Glutamatergic neuron (in vitro differentiated cells): ENCODE data around the gene ZNF691. TPM values are rescaled to one million over a fixed set of nuclear protein-coding genes. Genes with fewer than 3 reads are reported as not detected.

Experiments used
- DNase-seq: peaks from one replicate; pipeline ENCODE4 v3.0.0; 2022
- H3K27ac Mint-ChIP-seq: one replicate; pipeline ENCODE4 v1.8.0; 2020; ENCODE audit warnings: mild to moderate bottlenecking, mixed read lengths, inconsistent platforms; ENCODE audit not compliant: unreplicated experiment
- H3K27me3 Mint-ChIP-seq: one replicate; pipeline ENCODE4 v1.8.0; 2020; ENCODE audit warnings: mild to moderate bottlenecking, moderate library complexity, mixed read lengths, inconsistent platforms; ENCODE audit not compliant: unreplicated experiment
- H3K36me3 Mint-ChIP-seq: one replicate; pipeline ENCODE4 v1.8.0; 2020; ENCODE audit warnings: mild to moderate bottlenecking, mixed read lengths, inconsistent platforms; ENCODE audit not compliant: unreplicated experiment
- H3K4me1 Mint-ChIP-seq: one replicate; pipeline ENCODE4 v1.8.0; 2020; ENCODE audit warnings: mild to moderate bottlenecking, low read depth, mixed read lengths, inconsistent platforms; ENCODE audit not compliant: unreplicated experiment
- H3K4me3 Mint-ChIP-seq: one replicate; pipeline ENCODE4 v1.8.0; 2020; ENCODE audit warnings: mild to moderate bottlenecking, mixed read lengths, inconsistent platforms; ENCODE audit not compliant: unreplicated experiment
- H3K9me3 Mint-ChIP-seq: one replicate; pipeline ENCODE4 v1.8.0; 2020; ENCODE audit warnings: mild to moderate bottlenecking, moderate library complexity, mixed read lengths, inconsistent platforms; ENCODE audit not compliant: unreplicated experiment
- total RNA-seq: library from RNA; stranded (reverse); fragmentation: NEBNext Ultra II Directional; extraction: Animal tissue kit (Norgen Biotek cat#: 25700); gene quantifications from one replicate; pipeline ENCODE4 v1.2.1, GENCODE V29; 2021; ENCODE audit not compliant: unreplicated experiment
- TF ChIP-seq, protein P1 (sequence below): fragments of 200-600 bp; sonication (generic); IDR thresholded peaks from one replicate; pipeline ENCODE4 v1.5.0; 2021; ENCODE audit not compliant: partially characterized antibody, unreplicated experiment

ZNF691 gene
- total RNA-seq, 1 donor from 2014 or later: 9.5 TPM

DNA sequence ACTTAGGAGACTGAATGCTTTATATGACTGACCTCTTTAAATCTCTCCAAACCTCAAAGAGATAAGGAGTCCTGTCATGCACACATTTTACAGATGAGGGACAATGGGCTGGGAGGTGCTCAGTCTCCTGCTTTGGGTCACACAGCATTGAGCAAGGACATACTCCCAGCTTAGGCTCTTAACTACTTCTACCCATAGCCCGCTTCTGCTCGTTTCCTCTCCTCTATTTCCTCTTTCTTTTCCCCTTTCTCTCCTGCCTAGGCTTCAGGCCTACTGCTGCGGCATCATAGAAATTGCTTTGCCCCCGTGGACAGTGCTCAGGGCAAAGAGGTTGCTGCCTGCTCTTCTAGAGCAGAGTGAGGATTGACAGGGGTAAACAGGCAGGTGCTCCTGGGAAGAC is 12.4 kb upstream of the ZNF691 start:
- TF ChIP-seq, protein P1, sequence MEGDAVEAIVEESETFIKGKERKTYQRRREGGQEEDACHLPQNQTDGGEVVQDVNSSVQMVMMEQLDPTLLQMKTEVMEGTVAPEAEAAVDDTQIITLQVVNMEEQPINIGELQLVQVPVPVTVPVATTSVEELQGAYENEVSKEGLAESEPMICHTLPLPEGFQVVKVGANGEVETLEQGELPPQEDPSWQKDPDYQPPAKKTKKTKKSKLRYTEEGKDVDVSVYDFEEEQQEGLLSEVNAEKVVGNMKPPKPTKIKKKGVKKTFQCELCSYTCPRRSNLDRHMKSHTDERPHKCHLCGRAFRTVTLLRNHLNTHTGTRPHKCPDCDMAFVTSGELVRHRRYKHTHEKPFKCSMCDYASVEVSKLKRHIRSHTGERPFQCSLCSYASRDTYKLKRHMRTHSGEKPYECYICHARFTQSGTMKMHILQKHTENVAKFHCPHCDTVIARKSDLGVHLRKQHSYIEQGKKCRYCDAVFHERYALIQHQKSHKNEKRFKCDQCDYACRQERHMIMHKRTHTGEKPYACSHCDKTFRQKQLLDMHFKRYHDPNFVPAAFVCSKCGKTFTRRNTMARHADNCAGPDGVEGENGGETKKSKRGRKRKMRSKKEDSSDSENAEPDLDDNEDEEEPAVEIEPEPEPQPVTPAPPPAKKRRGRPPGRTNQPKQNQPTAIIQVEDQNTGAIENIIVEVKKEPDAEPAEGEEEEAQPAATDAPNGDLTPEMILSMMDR: no peak
- Mint-ChIP-seq H3K4me1 (no peaks in the 10 kb centered on the region), H3K9me3 (no peaks in the 10 kb centered on the region), H3K27me3 (no peaks in the 10 kb centered on the region), H3K4me3 (no peak overlapping the region), H3K36me3 (no peaks in the 10 kb centered on the region), H3K27ac (no peak overlapping the region)
- DNase-seq: no peak

- Mint-ChIP-seq H3K27me3 (no peaks in the 10 kb centered on the region), H3K36me3 (no peaks in the 10 kb centered on the region), H3K4me1 (no peaks in the 10 kb centered on the region), H3K4me3 (no peak overlapping the region), H3K27ac (no peak overlapping the region), H3K9me3 (no peaks in the 10 kb centered on the region)
- no peak for DNase-seq
- TF ChIP-seq, protein P1: no peak
Observed at GRCh38 chr1:42834803-42835202, 11.6 kb upstream of the ZNF691 start.

- no peak for DNase-seq
- TF ChIP-seq, protein P1: no peak
- Mint-ChIP-seq H3K4me1 (no peaks in the 10 kb centered on the region), H3K9me3 (no peaks in the 10 kb centered on the region), H3K27ac (no peak overlapping the region), H3K4me3 (no peak overlapping the region), H3K36me3 (no peaks in the 10 kb centered on the region), H3K27me3 (no peaks in the 10 kb centered on the region)
Observed at GRCh38 chr1:42835422-42835821, 11.0 kb upstream of the ZNF691 start.

- H3K4me1 Mint-ChIP-seq: no peaks in the 10 kb centered on the region
- no peak overlapping the region for H3K4me3 Mint-ChIP-seq
- no peaks in the 10 kb centered on the region for H3K36me3 Mint-ChIP-seq
- TF ChIP-seq, protein P1: no peak
- H3K27me3 Mint-ChIP-seq: no peaks in the 10 kb centered on the region
- DNase-seq: no peak
- H3K27ac Mint-ChIP-seq: no peak overlapping the region
- no peaks in the 10 kb centered on the region for H3K9me3 Mint-ChIP-seq
Observed at GRCh38 chr1:42837709-42838108, 8.7 kb upstream of the ZNF691 start.

- TF ChIP-seq, protein P1: no peak
- no peaks in the 10 kb centered on the region for H3K36me3 Mint-ChIP-seq
- no peaks in the 10 kb centered on the region for H3K9me3 Mint-ChIP-seq
- no peak overlapping the region for H3K27ac Mint-ChIP-seq
- DNase-seq: no peak
- H3K27me3 Mint-ChIP-seq: no peaks in the 10 kb centered on the region
- no peak overlapping the region for H3K4me3 Mint-ChIP-seq
- no peaks in the 10 kb centered on the region for H3K4me1 Mint-ChIP-seq
Observed at GRCh38 chr1:42838482-42839190, 7.8 kb upstream of the ZNF691 start.
